Mammary epithelial cell (primary cell): ENCODE results near the gene A2ML1.

Experiments
- CTCF ChIP-seq, 2 donors: IDR thresholded peaks in 1 of 2; conservative IDR thresholded peaks in 1 of 2; 2 replicates each; pipeline ENCODE4 v1.5.1; 2011 to 2012; ENCODE audit warnings: inconsistent platforms in 2 of 2, low read length in 2 of 2, mild to moderate bottlenecking in 2 of 2, control low read depth in 1 of 2, low read depth in 1 of 2; ENCODE audit not compliant: insufficient read depth in 1 of 2; ENCODE audit errors: extremely low read depth in 1 of 2
- EZH2 ChIP-seq: IDR thresholded peaks from 2 replicates; pipeline ENCODE4 v1.6.1; 2012; ENCODE audit warnings: low read length, inconsistent platforms, borderline replicate concordance

- TF ChIP-seq CTCF (conservative IDR thresholded peaks at IDR 0.05 in 1 of 2, IDR thresholded peaks at IDR 0.05 in 1 of 2; ENCODE audit: extremely low read depth in 1 of 2, insufficient read depth in 1 of 2, low read depth in 1 of 2, low read length in 2 of 2) (no peak), EZH2 (no peak)
Measured at GRCh38 chr12:8829621-8830020, 7.2 kb downstream of the A2ML1 start.
